Large intestine (tissue), 3 donors: Measurements from ENCODE around the gene CLSTN2. TPM values are rescaled to one million over a fixed set of nuclear protein-coding genes. Genes with fewer than 3 reads are reported as not detected.

Source experiments
- DNase-seq, 2 donors: peaks; one replicate each; pipeline versions ENCODE4 v3.0.0 to v3.0.0-alpha.2; 2013
- H3K27ac ChIP-seq: one replicate; pipeline ENCODE4 v1.5.1; 2013; ENCODE audit warnings: low read length
- H3K27me3 ChIP-seq: 2 replicates; pipeline ENCODE4 v1.6.1; 2013; ENCODE audit warnings: low read length; ENCODE audit not compliant: control insufficient read depth, insufficient read depth
- H3K36me3 ChIP-seq: 2 replicates; pipeline ENCODE4 v1.6.1; 2013; ENCODE audit warnings: low read length; ENCODE audit not compliant: control insufficient read depth, insufficient read depth
- H3K4me1 ChIP-seq: one replicate; pipeline ENCODE4 v1.6.1; 2013; ENCODE audit warnings: low read length; ENCODE audit not compliant: control insufficient read depth, insufficient read depth
- H3K4me3 ChIP-seq: one replicate; pipeline ENCODE4 v1.5.1; 2013; ENCODE audit warnings: low read length
- H3K9me3 ChIP-seq: one replicate; pipeline ENCODE4 v1.6.1; 2013; ENCODE audit warnings: mild to moderate bottlenecking, low read depth, low read length, moderate library complexity; ENCODE audit not compliant: control insufficient read depth
- WGBS: methylation state at CpG from one replicate; pipeline ENCODE4 v1.1.5; 2013; ENCODE audit warnings: low lambda C conversion rate; ENCODE audit not compliant: insufficient coverage; 5-methylcytosine and 5-hydroxymethylcytosine counted together
- polyA plus RNA-seq: library from polyadenylated mRNA; unstranded; fragments of 120-200 nt; gene quantifications from one replicate; pipeline ENCODE4 v1.2.1, GENCODE V29; 2013

Gene CLSTN2
- polyA plus RNA-seq, 1 donor: 1.8 TPM

GRCh38 chr3:140370686-140371085 lies 435.7 kb downstream of the CLSTN2 start:
- H3K4me1 ChIP-seq: no peaks in the 10 kb centered on the region
- H3K27ac ChIP-seq: no peak overlapping the region
- no peak overlapping the region for H3K4me3 ChIP-seq
- no peak for DNase-seq
- no CpG with 5 or more reads among the region's 2 CpGs for WGBS
- H3K9me3 ChIP-seq: no peaks in the 10 kb centered on the region
- no peaks in the 10 kb centered on the region for H3K27me3 ChIP-seq
- H3K36me3 ChIP-seq: no peaks in the 10 kb centered on the region

DNA sequence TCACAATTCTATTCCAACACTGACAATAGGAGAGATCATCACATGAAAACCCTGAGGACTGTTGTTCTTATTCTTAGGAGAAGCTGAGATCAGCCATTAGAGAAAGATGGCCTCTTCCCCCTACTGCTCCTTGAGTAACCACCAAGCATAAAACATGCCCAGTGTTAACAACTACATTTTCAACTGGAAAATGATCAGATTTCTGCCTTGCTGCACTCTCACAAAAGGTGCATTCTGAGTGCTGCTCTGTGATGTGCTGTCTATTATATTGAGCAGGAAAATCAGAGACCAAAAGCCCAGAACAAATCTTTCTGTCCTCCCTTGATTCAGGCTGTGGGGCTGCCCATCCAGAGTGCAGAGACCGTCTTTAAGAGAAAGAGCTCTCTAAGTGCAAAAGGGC lies 438.2 kb downstream of the CLSTN2 start:
- H3K9me3 ChIP-seq: no peaks in the 10 kb centered on the region
- no peaks in the 10 kb centered on the region for H3K36me3 ChIP-seq
- H3K4me3 ChIP-seq: no peak overlapping the region
- H3K27ac ChIP-seq: no peak overlapping the region
- no peak for DNase-seq
- no CpG with 5 or more reads among the region's 1 CpG for WGBS
- H3K27me3 ChIP-seq: no peaks in the 10 kb centered on the region
- H3K4me1 ChIP-seq: no peaks in the 10 kb centered on the region

GRCh38 chr3:140375002-140375401 lies 440.0 kb downstream of the CLSTN2 start:
- DNase-seq: no peak
- Histone ChIP-seq H3K36me3 (no peaks in the 10 kb centered on the region), H3K27ac (no peak overlapping the region), H3K4me1 (no peaks in the 10 kb centered on the region), H3K4me3 (no peak overlapping the region), H3K9me3 (no peaks in the 10 kb centered on the region), H3K27me3 (no peaks in the 10 kb centered on the region)
- whole genome bisulfite sequencing: no CpG with 5 or more reads among the region's 1 CpG

GRCh38 chr3:140376136-140376889 lies 441.3 kb downstream of the CLSTN2 start:
- H3K27me3 ChIP-seq: no peaks in the 10 kb centered on the region
- no peak overlapping the region for H3K4me3 ChIP-seq
- H3K9me3 ChIP-seq: no peaks in the 10 kb centered on the region
- DNase-seq: no peak
- H3K36me3 ChIP-seq: no peaks in the 10 kb centered on the region
- no peaks in the 10 kb centered on the region for H3K4me1 ChIP-seq
- no CpG with 5 or more reads among the region's 1 CpG for WGBS
- no peak overlapping the region for H3K27ac ChIP-seq

GRCh38 chr3:140377644-140378043 lies 442.7 kb downstream of the CLSTN2 start:
- Histone ChIP-seq H3K4me1 (no peaks in the 10 kb centered on the region), H3K27me3 (no peaks in the 10 kb centered on the region), H3K4me3 (no peak overlapping the region), H3K9me3 (no peaks in the 10 kb centered on the region), H3K36me3 (no peaks in the 10 kb centered on the region), H3K27ac (no peak overlapping the region)
- 100% methylated on average over 1 of the region's 1 CpG for WGBS
- no peak for DNase-seq

DNA sequence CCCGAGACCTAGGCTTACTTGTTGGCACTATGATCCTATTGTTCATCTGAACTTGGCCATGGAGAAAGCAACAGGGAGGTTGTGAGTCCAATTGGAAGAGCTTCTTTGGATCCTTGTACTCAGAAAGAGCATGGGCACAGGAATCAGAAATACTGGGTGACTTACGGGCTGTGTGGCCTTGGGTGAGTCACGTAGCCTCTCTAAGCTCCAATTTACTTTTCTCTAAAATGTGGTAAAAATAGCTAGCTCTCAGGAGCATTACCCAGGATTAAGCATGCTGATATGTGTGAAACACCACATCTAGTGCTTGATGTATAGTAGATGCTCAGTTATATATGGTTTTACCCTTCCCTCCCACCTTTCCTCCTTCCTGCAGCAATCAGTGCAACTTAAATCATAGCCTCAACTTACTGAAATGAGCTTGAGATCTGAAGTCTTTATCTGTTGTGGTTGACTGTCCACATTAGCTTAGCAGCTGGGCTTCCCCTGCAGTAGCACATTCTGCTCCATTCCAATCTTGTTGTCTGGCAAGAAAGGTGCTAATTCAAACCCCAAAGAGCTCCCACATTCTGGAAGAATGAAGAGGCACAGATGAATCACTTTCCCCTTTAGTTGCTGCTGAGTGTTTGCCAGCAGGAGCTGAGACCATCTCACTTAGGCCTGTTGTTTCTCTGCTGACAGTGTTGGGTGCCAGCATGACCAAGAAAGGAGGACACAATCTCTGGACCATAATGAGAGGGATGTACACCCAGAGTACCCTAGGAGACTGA lies 443.8 kb downstream of the CLSTN2 start:
- Histone ChIP-seq H3K36me3 (no peaks in the 10 kb centered on the region), H3K27me3 (no peaks in the 10 kb centered on the region), H3K9me3 (no peaks in the 10 kb centered on the region), H3K27ac (no peak overlapping the region), H3K4me1 (no peaks in the 10 kb centered on the region), H3K4me3 (no peak overlapping the region)
- no CpG with 5 or more reads among the region's 3 CpGs for WGBS
- DNase-seq: no peak

- Histone ChIP-seq H3K27ac (no peak overlapping the region), H3K4me1 (no peaks in the 10 kb centered on the region), H3K27me3 (no peaks in the 10 kb centered on the region), H3K4me3 (no peak overlapping the region), H3K9me3 (no peaks in the 10 kb centered on the region), H3K36me3 (no peaks in the 10 kb centered on the region)
- no peak for DNase-seq
- no CpG with 5 or more reads among the region's 8 CpGs for WGBS
Observed at GRCh38 chr3:140384028-140384771, 449.2 kb downstream of the CLSTN2 start.

GRCh38 chr3:140384876-140385275 lies 449.9 kb downstream of the CLSTN2 start:
- Histone ChIP-seq H3K4me1 (no peaks in the 10 kb centered on the region), H3K27me3 (no peaks in the 10 kb centered on the region), H3K4me3 (no peak overlapping the region), H3K27ac (no peak overlapping the region), H3K9me3 (no peaks in the 10 kb centered on the region), H3K36me3 (no peaks in the 10 kb centered on the region)
- DNase-seq: no peak
- WGBS: no CpG with 5 or more reads among the region's 1 CpG

DNA sequence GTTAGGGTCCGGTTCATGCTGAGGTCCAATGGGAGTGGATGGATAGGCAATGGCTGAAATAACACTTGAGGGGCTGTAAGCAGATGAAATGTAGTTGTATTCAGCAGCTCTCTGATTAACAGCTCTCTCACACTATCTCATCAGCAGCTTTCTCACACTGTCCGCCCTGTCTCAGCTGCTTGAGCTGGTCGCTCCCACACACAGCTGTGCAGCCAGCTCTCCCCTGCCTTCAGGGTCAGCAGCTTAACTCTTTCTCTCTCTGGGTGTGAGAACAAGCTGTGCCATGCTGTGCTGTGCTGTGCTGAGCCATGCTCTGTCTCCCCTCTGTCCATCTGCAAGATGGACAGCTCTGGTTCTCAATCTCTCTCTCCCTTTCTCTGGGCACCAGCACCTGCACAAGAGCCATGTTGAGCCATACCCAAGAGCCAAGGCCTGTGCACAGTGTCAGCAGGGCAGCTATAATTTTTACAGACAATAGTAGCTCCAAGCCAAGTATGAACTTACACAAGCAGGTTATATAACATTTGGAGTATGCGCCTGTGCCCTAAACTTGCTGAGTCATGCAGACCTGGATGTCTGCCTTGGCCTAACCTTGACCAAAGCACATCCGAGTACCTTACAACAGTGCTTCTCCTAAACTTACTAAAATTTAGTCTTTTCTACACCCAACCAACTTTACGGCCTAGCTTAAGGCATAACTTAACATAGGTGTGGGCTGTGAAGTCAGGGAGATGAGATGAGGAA lies 451.5 kb downstream of the CLSTN2 start:
- no peaks in the 10 kb centered on the region for H3K9me3 ChIP-seq
- no CpG with 5 or more reads among the region's 6 CpGs for WGBS
- H3K36me3 ChIP-seq: no peaks in the 10 kb centered on the region
- no peaks in the 10 kb centered on the region for H3K4me1 ChIP-seq
- no peak overlapping the region for H3K27ac ChIP-seq
- no peak overlapping the region for H3K4me3 ChIP-seq
- H3K27me3 ChIP-seq: no peaks in the 10 kb centered on the region
- no peak for DNase-seq

DNA sequence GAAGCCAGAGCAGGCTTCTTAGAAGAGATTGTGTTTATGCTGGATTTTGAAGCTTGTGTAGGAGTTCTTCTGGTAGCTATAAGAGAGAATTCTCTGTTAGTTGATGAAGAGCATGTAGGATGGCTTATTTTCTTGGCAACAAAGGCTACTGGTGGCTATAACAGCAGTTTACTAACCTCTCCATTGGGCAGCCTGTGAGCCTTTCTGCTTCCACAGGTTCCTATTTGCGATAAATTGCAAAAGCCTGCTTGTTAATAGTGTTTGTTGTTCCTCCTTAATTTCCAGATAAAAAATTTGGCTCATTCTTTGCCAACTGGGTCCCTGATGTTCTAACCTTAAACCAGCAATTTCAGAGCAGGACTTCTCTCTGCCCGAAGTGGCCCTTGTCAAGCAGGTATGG lies 452.3 kb downstream of the CLSTN2 start:
- Histone ChIP-seq H3K36me3 (no peaks in the 10 kb centered on the region), H3K27ac (no peak overlapping the region), H3K4me3 (no peak overlapping the region), H3K9me3 (no peaks in the 10 kb centered on the region), H3K27me3 (no peaks in the 10 kb centered on the region), H3K4me1 (no peaks in the 10 kb centered on the region)
- 100% methylated on average over 1 of the region's 2 CpGs for WGBS
- no peak for DNase-seq
